ENCODE results near the gene ACSF3.
A peak's percentile ranks its signal among the peaks of the same experiment; 100 is the strongest.
"Not testable (repeated sequence)": the region's sequence is repeated elsewhere in the genome, so short reads cannot be mapped to it uniquely, and the experiment has no call there.

The ACSF3 gene

DNA sequence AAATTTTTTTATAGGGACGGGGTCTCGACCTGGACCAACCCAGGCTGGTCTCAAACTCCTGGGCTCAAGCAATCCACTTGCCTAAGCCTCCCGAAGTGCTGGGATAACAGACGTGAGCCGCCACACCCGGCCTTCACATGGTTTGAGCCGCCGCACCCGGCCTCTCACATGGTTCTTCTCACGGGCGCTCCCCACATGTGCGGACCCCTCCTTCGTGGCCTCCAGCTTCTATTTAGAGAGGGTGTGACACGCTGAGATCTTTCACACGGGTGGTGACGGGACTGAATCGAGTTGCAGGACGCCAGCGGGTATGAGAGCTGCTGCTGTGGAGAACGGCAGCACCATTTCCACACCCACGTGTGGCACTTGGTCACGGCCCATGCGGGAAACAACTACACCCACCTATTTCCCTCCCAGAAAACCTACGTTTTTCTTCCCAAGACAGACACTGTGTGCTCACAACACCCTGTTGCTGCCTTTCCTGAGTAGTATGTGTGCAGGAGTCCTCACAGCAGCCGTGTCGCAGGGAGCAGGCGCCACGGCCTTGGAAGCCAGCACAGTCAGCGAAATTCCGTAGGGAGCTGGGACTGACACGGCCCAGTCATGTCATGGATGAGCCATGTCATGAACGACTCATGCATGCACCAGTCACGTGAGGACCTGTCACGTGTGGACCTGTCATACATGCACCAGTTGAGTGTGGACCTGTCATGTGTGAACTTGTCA is 20.1 kb upstream of the ACSF3 start:
- DNase-seq (no peak), ATAC-seq (no peak)

DNA sequence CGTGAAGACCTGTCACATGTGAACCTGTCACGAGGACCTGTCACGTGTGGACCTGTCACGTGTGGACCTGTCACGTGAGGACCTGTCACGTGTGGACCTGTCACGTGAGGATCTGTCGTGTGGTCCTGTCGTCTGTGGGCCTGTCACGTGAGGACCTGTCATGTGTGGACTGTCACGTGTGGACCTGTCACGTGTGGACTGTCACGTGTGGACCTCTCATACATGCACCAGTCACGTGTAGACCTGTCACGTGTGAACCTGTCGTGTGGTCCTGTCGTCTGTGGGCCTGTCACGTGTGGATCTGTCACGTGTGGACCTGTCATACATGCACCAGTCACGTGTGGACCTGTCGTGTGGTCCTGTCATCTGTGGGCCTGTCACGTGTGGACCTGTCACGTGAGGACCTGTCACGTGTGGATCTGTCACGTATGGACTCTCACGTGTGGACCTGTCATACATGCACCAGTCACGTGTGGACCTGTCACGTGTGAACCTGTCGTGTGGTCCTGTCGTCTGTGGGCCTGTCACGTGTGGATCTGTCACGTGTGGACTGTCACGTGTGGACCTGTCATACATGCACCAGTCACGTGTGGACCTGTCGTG is 19.5 kb upstream of the ACSF3 start:
- not testable (repeated sequence) for DNase-seq, ATAC-seq

DNA sequence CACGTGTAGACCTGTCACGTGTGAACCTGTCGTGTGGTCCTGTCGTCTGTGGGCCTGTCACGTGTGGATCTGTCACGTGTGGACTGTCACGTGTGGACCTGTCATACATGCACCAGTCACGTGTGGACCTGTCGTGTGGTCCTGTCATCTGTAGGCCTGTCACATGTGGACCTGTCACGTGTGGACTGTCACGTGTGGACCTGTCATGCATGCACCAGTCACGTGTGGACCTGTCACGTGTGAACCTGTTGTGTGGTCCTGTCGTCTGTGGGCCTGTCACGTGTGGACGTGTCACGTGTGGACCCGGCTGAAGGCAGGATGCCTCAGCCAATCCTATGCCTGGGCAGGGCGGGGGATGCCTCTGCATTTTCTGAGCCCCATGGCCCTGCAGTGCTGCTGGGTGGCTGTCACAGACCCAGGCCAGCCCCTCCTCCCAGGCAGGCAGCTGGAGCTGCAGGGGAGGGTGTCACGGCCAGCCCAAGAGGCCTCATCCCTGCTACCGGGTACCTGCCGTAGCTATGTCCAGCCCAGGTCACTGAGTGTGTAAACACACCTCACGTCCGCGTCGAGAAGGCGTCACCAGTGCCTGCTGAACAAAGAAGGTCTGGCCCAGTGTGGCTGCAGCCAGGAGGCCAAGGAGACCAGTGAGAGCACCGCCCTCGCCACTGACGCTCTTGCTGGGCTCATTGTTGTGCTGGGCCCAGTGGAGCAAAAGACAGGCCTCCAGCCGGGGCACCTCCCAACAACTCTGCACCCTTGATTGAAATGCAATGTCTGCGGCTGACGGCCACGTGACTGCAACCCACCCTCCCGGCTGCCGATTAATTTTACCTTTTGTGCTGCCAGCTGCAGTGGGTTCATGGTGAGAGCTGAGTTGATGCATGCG is 18.6 kb upstream of the ACSF3 start:
- DNase-seq (no peak), ATAC-seq (no peak)

DNA sequence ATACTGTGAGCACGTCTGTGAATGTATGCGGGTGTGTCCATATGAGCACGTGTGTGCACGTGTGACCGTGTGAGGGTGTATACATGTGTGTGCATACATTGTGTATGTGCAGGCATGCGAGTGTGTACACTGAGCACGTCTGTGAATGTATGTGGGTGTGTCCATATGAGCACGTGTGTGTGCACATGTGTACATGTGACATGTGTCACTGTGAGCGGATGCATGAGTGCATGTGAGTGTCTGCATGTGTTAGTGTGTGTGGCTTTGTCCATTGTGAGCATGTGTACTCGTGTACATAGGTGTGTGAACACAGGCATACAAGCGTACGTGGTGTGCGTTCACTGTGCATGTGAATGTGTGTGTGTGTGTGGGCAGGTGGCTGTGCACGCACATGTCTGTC is 17.5 kb upstream of the ACSF3 start:
- DNase-seq, result no peak
- no peak for ATAC-seq

DNA sequence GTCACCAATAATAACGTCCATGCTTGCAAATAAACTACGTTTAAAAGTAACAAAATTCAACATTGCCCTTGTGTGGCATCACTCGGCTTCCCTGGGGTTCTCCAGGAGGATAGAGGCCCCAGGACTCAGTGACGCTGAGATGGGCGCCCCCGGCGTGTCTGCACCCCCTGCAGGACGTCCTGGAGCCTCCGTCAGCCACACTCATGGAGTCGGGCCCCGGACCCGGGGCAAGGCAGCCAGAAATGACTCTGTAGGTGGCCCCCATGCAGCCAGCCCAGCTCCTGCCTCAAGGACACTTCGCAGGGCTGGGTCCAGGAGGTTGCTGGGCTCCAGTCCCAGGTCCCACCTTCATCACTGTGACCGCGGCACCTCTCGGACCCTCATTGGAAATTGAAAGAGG is 16.6 kb upstream of the ACSF3 start:
- DNase-seq, result no peak
- no peak for ATAC-seq

DNA sequence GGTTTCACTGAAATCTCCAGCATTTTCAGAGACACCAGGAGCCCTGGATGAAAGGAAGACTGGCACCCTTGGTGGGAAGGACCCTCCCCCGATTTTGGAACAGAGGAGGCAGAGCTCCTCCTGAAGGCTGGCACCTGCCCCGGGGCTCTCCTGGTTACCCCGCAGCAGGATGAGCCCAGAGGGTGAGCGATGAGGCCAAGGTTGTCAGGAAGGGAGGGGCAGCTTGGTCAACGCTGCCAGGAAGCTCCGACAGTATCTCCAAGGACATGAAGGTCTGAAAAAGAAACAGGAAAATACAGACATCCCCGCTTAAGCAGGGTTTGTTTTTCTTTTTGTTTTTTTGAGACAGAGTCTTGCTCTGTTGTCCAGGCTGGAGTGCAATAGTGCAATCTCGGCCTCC is 15.5 kb upstream of the ACSF3 start:
- DNase-seq, result no peak
- ATAC-seq, result no peak

DNA sequence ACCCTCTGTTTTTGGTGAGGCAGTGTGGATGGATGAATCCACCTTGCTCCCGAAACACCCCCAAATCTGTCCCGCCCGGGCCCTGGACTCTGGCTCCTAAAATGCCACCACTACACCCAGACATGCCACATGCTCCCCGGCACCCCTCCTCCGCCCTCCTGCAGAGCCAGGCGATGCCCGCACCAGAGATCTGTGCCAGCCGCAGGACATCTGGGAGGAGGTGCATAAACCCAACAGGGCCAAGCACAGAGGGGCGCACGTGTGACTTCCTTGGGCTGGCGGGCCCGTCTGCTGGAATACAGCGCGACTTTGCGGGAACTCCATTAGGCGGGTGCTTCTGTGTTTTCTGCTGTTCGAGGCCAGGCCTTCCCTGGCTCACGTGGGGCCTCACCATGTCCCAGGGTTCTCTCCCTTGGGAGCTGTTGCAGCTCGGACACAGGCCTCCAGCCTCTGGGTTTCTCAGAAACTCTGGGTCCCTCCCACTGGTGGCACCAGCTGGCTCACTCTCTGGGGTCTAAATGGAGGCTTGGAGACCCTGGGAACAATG is 14.1 kb upstream of the ACSF3 start:
- no peak for ATAC-seq
- DNase-seq, result no peak

DNA sequence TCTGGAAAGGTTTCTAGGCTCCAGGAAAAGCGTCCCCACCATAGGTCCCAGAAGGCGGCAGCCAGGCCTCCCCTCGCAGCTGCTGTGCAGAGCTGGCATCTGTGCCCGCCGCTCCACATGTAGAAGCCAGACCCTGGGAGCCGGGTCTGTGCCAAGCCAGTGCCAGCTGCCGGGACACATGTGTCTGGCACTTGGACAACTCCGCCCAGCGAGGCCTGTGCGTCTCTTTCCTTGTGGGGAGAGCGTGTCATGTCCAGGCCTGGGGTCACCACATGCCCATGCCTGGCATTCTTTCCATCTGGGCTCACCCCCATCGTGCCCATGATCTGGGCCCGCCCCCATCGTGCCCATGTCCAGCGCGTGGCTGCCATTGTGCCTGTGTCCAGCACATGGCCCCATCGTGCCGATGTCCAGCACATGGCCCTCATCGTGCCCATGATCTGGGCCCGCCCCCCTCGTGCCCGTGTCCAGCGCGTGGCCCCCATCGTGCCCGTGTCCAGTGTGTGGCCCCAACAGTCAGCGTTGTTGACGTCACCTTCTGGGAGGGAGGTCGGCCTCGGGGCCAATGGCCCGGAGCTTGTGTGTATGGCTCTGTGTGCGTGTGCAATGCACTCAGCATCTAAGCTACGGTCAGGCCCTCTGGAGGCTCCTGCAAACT is 13.3 kb upstream of the ACSF3 start:
- DNase-seq (no peak), ATAC-seq (no peak)

DNA sequence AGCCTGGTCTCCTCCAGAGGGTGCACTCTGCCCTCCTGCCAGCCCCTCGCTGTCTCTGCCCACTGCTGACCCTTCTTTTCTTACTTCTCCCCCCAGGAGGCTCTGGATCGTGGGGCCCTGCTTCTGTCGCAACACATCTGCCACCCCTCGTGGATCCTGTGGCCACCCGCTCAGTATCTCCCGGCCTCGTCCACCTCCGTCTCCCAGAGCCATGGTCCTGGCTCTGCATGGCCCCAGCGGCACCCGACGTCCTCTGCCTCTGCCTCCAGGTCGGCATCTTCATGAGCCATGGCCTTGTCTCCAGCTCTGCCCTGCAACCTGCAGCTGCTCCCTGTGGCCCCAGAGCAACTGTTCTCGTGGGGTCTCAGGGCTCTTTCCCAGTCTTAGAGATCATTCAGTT is 12.1 kb upstream of the ACSF3 start:
- DNase-seq (no peak), ATAC-seq (no peak)

DNA sequence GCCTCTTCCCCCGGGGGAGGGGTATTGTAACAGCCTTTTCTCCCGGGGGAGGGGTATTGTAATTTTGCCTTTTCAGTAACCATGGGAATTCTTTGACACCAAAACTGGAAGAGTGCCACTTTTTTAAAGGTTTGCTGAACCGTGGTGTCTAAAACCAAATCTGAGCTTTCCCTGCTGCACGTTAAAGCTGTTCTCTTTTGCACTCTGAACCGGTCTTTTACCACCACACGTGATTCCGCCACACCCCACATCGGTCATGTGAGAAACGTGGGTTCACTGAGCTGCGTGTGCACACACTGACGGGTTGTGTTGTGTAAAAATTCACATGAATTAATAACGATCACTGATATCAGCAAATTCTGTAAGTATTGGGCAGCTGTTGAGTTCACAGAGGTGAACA is 9.2 kb upstream of the ACSF3 start:
- DNase-seq, result no peak
- ATAC-seq, result no peak

DNA sequence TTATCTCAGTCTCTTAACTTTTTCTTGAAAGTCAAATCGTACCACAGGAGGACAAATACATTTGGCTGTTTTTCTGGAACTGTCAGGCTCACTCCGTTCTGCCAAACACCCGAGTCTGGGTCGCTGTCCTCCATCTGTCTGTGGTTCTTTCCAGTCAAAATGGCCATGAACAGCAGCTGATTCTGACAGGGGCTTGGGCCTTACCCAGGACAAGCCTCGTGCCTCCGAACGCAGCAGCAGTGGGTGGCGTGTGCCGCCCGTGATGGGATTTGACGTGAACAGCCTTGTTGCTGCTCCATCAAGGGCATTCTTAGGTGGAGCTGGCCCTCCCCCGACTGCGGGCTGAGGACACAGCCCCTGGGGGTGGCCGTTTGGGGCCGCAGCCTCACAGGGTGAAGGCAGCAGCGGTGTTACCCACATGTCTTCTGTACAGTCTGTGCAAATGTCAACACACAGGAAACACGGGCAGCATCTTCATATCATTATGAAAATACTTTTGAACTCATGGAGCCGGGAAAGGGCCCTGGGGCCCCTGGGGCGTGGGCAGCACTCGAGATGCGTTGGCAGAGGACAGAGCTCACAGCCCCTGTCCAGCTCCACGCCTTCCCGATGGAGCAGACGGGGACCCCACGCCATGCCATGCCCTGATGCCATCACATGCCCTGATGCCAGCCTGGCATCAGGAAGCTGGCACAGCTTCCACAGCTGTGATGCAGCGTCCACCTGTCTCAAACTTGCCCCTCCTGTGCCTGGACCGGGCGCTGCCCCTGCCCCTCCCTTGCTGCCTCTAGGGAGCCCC is 8.6 kb upstream of the ACSF3 start:
- DNase-seq (no peak), ATAC-seq (peak; percentile 14)

DNA sequence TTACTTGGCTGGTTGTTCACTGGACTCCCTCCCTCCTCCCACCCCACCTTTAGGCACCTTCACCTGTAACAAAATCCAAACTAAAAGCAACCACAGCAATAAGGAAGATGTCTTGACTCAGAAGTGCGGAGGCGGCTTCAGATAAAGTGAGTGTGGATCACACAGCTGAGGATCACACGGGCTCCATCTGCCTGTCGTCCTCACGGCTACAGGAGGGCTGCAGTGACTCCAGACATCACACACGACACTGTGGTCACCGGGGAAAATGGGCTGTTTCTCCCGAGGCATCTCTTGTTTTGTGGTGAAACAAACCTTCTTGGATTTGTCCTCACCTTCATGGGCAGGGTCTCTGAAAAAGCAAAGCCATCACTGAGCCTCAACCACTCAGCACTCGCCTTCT is 7.9 kb upstream of the ACSF3 start:
- DNase-seq (no peak), ATAC-seq (no peak)

DNA sequence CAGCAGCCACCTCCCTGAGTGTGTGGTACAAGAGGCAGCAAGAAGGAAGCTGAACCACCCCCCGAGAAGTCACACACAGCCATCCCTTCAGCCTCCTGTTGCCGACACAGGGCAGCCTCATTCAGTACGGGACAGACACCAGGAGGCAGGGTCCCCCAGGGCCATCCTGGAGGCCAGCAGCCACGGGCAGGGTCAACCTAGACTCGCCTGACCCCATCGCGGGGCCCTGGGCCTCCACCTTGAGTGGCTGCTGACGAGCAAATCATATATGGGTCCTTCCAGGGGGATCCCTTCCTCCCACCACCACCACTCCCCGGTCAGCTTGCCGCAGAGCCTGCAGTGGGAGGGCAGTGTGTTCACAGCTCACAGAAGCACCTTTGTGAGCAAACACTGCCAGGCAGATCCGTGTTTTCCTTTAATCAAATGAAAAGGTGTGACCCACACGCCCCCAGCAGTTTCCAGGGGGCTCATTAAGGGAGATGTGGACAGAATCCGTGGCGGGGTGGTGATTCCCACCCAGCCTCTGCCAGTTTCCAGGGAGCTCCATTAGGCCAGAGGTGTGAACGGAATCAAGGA is 5.6 kb upstream of the ACSF3 start:
- DNase-seq (no peak), ATAC-seq (no peak)

DNA sequence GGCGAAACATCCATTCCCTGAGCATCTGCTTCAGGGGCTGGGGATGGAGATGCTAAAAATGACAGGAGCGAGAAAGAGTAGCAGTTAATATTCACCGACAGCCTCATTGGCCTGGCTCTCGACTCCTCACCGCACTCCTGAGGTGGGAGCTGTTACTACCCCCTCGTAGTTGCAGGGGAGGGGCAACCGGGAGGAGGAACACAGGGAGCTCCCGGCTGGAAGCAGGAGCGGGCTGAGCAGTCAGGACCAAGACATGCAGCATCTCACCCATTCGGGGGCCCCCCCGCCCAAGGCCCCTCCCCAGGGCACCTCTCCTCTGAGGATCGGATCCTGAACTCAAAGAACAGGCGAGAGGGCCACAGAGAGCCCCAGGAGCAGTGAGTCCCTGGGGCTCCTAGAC is 4.5 kb upstream of the ACSF3 start:
- no peak for ATAC-seq
- no peak for DNase-seq

DNA sequence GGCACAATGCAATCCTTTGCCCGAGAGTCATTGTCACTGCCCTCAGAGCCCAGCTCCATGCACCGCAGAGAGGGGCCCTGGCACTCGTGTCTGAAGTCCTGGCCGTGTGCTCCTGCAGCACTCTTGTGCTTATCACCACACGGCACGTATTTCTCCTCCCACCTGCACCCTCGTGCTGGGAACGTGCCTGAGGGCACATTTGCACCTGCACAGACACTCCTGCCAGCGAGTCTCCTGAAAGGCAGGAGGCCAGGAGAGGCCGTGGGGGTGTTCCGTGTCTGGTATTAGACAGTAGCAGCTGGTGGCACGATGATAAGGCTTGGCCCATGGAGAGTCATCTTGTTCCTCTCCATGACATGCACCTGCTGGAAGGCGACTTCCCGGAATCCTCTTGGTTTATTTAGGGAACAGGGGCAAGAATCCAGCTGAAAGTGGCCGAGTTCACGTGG is 3.4 kb upstream of the ACSF3 start:
- DNase-seq (no peak), ATAC-seq (no peak)

DNA sequence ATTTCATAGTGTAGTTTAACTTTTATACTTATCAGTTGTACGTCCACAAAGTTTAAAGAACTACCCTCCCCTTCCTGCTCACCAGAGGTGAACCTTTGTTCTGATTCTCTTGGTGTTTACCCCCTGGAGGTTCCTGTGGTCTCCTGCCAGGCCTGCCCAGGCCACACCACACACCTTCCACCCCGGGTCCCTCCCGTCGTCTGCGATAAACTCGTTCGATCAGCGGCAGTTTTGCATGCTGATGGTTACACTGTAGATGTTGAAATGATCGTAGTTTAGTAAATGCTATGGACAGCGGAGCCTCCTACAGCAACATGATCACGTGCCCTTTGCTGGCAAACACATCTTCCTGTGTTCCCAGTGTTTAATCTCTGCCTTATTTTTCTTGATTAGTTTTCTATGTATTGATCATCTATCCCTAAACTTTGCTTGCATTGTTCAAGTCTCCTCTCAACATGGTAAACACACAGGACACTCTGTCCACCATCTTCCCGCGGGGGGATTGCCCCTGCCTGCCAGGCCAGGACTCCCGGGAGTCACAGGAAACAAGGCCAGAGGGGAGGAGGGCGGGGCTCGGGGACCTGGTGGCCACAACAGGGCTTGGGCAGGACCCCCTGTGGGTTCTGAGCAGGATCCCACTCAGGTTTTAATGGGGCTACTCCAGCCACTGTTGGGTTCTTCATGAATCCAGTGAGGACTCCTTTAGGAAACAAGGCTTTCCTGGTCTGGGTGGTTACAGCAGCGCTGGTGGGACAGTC is 2.8 kb upstream of the ACSF3 start:
- ATAC-seq (no peak), DNase-seq (no peak)

DNA sequence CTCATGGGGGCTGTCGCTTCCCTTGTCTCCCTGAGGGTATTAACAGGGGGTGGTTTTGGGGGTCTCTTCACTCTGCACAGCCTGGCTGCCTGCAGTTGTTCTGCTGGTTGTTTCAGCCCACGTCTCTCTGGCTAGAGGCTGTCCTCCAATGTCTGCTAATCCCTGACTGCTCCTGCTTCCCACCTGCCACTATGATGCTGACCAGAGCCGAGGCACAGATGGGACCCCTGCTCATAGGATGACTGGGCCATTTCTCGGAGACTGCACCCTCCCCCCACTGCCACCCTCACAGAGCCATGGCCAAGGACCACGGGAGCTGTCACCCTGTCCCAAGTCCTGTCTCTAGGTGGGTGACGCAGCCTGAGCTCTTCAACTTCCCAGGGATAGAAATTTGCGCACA is 1.6 kb upstream of the ACSF3 start:
- ATAC-seq (no peak), DNase-seq (no peak)

DNA sequence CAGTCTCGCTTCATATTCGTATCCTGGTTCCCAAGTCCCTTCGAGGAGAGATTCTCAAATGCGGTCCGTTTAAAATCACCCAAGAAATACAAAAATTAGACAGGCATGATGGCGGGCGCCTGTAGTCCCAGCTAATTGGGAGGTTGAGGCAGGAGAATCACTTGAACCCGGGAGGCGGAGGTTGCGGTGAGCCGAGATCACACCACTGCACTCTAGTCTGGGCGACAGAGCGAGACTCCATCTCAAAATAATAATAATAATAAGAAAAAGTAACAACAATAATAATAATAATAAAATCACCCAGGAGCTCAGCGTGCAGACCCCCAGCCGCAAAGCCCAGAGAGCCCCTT is 425 bp upstream of the ACSF3 start:
- not testable (repeated sequence) for DNase-seq, ATAC-seq

DNA sequence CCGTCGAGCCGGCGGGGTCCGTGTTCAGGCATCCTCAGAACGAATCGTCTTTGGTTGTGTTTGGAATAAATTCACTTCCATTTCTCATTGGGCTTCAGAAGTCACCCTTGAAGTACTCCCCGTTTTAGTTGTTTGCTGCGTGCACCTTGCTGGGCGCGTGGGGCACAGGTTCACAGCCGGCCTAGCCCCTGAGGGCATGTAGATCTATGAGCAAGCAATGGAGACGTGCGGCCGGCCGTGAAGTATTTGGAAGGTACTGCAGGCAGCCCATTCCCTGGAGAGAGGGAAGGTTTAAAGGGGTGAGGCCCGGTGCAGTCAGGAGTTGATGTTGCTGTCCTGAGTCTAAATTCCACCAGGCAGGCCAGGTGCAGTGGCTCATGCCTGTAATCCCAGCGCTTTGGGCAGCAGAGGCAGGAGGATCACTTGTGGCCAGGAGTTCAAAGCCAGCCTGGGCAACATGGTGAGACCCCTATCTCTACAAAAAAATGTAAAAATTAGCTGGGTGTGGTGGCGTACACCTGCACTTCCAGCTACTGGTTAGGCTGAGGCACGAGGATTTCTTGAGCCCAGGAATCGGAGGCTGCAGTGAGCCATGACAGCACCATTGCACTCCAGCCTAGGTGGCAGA is 714 bp downstream of the ACSF3 start:
- ATAC-seq (no peak), DNase-seq (peak; percentile 33)

DNA sequence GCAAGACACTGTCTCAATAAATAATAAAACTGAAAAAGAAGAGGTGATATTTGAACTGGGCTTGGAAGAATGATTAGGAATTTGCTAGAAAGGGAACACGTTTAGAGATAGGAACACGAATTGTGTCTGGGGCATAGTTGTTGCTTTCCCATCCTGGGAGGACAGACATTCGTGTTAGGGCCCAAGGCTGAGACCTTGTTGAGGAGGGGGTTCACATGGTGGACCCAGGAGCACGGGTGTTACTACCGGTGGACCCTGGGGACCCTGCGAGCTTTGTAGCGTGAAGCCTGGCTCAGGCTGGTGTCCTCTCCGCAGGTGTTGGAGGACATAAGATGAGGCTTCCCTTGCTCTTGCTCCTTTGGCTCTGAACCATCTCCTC is 1.2 kb downstream of the ACSF3 start:
- DNase-seq (no peak), ATAC-seq (no peak)

Data from stimulated activated naive CD8-positive, alpha-beta T cell treated with anti-CD3 and anti-CD28 coated beads, Interleukin-15, Interleukin-2, amounts not matched to agents 100 U/mL and 50 U/mL, for 24 hours (primary cell).